Activated T-helper 2 cell treated with anti-CD3 and anti-CD28 coated beads, Interferon-gamma antibody, Interleukin-2, Interleukin-4, amounts not matched to agents 10 μg/mL and 5 μg/mL and 100 μg/mL, durations not matched to agents 14 hours and 24 hours and 36 hours (primary cell): ENCODE results near the gene ZNF267. TPM values are rescaled to one million over a fixed set of nuclear protein-coding genes. Genes with fewer than 3 reads are reported as not detected.
"Not testable (repeated sequence)": the region's sequence is repeated elsewhere in the genome, so short reads cannot be mapped to it uniquely, and the experiment has no call there.

Experiments
- DNase-seq: peaks from one replicate; pipeline ENCODE4 v3.0.0; 2021; ENCODE audit warnings: low spot score
- H3K27ac Mint-ChIP-seq: one replicate; pipeline ENCODE4 v1.8.0; 2021; ENCODE audit warnings: mixed read lengths
- H3K27me3 Mint-ChIP-seq: one replicate; pipeline ENCODE4 v1.8.0; 2021; ENCODE audit warnings: low read depth, mixed read lengths
- H3K36me3 Mint-ChIP-seq: one replicate; pipeline ENCODE4 v1.8.0; 2021; ENCODE audit warnings: low read depth, mixed read lengths
- H3K4me1 Mint-ChIP-seq: one replicate; pipeline ENCODE4 v1.8.0; 2021; ENCODE audit warnings: low read depth, mixed read lengths
- H3K4me3 Mint-ChIP-seq: one replicate; pipeline ENCODE4 v1.8.0; 2021; ENCODE audit warnings: low read depth, mild to moderate bottlenecking, moderate library complexity, mixed read lengths
- H3K9me3 Mint-ChIP-seq: one replicate; pipeline ENCODE4 v1.8.0; 2021; ENCODE audit warnings: mixed read lengths
- intact Hi-C: fragments of 100-400 bp; cut with micrococcal nuclease; formaldehyde crosslinking; loops from one replicate; pipeline ENCODE4 v1.15.1; 2023
- total RNA-seq: library from RNA; stranded (reverse); gene quantifications from 2 replicates; pipeline ENCODE4 v1.2.3, GENCODE V29; 2022

The ZNF267 gene
- total RNA-seq, result 58.5 and 68.5 TPM in 2 replicates

DNA sequence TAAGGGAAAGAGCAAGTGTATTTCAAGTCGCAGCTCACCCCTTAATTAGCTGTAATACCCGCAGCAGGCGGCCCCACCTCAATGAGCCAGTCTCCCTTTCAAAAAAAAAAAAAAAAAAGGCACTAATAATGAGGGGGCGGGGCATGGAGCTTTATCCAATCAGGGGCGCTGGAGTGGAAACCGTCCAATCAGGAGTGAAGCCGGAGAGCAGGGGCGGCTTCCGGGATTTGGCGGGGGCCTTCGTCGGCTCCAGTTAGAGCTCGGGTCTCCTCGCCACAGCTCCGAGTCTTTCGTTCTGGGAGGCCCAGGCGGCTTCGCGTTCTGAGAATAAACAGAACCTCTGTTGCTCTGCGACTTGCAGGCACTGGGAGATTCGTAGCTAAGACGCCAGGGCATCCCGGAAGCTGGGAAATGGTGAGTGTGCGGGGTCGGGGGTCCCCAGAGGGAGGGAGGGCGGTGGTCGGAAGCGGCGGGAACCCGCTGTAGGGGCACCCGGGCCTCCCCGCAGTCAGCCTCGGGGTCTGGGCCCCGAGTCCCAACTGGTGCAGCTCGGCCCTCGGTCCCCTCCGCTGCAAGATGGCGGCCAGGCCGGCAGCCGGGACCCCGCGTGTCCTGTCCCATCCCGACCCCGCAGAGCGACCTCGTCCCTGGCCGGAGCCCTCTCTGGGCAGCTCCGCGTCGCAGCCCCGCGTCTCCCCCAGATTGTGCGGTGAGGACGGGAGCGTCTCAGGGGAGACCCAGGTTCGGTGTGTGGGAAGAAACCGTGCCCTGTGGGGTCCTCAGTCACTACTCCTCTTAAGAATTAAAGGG is at the start of gene ZNF267:
TSS of gene ZNF267 (plus strand) at position 252 of the 810 bp plus-strand sequence. CDS start at position 412, 160 bp downstream.
- peaks cover 10% of the 10 kb centered on the region for H3K9me3 Mint-ChIP-seq
- H3K27me3 Mint-ChIP-seq, result no peaks in the 10 kb centered on the region
- H3K36me3 Mint-ChIP-seq, result peaks cover 51% of the 10 kb centered on the region
- peak within 1 kb of the TSS; percentile 99 for H3K4me3 Mint-ChIP-seq
- DNase-seq, result peak; percentile 90
- peaks cover 61% of the 10 kb centered on the region for H3K4me1 Mint-ChIP-seq
- peak within 1 kb of the TSS; percentile 98 for H3K27ac Mint-ChIP-seq
- intact Hi-C loops, result loop anchor here (10.0 kb wide), 1 partner anchor 769 kb away; the partner anchor contains the start of gene BCKDK

DNA sequence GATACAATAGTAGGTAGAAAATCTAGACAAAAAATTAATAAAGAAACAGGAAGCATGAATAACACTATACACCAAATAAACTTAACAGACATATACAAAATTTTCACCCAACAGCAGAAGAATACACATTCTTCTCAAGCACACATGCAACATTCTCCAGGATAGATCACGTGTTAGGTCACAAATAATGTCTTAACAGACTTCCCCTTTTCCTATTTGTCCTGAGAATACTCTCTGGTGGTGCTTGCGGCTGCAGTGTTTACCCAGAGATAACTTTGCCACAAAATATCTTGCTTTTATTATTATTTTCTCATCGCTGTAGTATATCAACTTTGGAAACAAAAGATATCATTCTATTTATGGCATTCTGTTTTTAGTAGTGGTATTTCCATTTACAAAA is 40.6 kb upstream of the ZNF267 start:
- H3K36me3 Mint-ChIP-seq, result no peaks in the 10 kb centered on the region
- intact Hi-C loops, result no loop called here
- H3K9me3 Mint-ChIP-seq, result peaks cover 27% of the 10 kb centered on the region
- H3K27me3 Mint-ChIP-seq, result no peaks in the 10 kb centered on the region
- no peak for DNase-seq
- no peaks in the 10 kb centered on the region for H3K4me1 Mint-ChIP-seq
- no peak overlapping the region for H3K4me3 Mint-ChIP-seq
- no peak overlapping the region for H3K27ac Mint-ChIP-seq

DNA sequence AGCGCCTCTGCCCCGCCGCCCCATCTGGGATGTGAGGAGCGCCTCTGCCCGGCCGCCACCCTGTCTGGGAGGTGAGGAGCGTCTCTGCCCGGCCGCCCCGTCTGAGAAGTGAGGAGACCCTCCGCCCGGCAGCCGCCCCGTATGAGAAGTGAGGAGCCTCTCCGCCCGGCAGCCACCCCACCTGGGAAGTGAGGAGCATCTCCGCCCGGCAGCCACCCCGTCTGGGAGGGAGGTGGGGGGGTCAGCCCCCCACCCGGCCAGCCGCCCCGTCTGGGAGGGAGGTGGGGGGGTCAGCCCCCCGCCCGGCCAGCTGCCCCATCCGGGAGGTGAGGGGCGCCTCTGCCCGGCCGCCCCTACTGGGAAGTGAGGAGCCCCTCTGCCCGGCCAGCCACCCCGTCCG is 37.2 kb upstream of the ZNF267 start:
- peaks cover 38% of the 10 kb centered on the region for H3K9me3 Mint-ChIP-seq
- H3K36me3 Mint-ChIP-seq, intact Hi-C loops, H3K4me1 Mint-ChIP-seq, H3K27ac Mint-ChIP-seq, DNase-seq, H3K4me3 Mint-ChIP-seq, H3K27me3 Mint-ChIP-seq: not testable (repeated sequence)

DNA sequence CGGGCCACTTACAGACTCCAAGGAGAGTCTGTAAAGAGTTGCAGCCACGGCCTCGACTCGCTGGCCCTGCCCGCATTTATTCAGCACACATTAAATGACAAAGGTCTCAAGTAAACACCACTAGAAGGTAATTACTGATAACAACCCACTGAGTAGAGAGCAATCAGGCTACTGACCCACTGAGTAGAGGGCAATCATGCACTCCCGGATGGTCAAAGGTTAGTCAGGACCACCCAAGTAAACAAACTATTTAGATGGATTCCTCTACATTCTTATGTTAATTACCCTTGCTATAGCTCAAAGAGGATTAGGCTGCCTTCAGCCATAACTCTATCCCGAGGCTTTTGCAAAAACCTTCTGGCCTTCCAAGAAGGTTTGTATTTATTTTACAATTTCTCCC is 30.7 kb upstream of the ZNF267 start:
- Mint-ChIP-seq H3K36me3 (no peaks in the 10 kb centered on the region), H3K4me3 (no peak overlapping the region), H3K4me1 (no peaks in the 10 kb centered on the region), H3K27ac (no peak overlapping the region), H3K9me3 (peaks cover 46% of the 10 kb centered on the region), H3K27me3 (no peaks in the 10 kb centered on the region)
- no peak for DNase-seq
- intact Hi-C loops, result no loop called here

DNA sequence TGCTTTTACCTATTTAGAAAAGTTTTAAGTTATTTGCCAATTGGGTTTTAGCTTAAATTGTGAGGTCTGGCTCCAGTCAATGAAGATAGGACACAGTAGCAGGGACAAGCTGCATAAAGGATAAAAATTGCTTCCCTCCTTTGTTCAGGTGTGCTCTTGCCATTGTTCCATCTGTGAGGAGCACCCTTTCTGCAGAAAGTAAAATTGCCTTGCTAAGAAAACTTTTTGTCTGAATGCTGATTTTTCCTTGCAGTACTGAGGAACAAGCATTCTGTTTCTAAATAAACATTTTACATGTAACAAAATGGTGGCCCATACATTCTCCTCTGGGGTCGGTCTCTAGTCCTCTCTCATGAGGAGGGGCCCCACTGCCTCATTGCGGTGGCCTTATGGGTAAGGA is 25.0 kb upstream of the ZNF267 start:
- DNase-seq, H3K27me3 Mint-ChIP-seq, H3K4me1 Mint-ChIP-seq, H3K4me3 Mint-ChIP-seq, intact Hi-C loops, H3K36me3 Mint-ChIP-seq, H3K27ac Mint-ChIP-seq: not testable (repeated sequence)
- peaks cover 57% of the 10 kb centered on the region for H3K9me3 Mint-ChIP-seq

DNA sequence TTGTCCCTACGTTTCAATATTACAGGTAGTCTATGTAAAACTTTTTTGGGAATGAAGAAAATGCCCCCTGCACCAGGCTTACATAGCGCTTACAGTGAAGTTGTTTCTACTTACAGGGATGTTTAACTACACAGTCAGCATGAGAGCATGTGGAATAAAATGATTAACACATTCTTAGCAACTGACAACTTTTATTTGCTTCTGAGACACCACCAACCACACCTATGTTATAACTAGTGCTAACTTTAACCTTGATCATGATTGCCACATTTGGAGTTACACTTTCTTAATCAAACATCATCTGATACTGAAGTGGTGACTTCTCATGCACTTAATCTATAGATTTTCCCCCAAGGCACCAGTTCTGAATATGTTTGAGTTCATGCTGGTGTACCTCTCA is 20.3 kb upstream of the ZNF267 start:
- Mint-ChIP-seq H3K36me3 (peaks cover 4% of the 10 kb centered on the region), H3K27me3 (peaks cover 23% of the 10 kb centered on the region), H3K4me3 (no peak overlapping the region), H3K9me3 (peaks cover 28% of the 10 kb centered on the region), H3K27ac (no peak overlapping the region), H3K4me1 (no peaks in the 10 kb centered on the region)
- intact Hi-C loops, result no loop called here
- no peak for DNase-seq

DNA sequence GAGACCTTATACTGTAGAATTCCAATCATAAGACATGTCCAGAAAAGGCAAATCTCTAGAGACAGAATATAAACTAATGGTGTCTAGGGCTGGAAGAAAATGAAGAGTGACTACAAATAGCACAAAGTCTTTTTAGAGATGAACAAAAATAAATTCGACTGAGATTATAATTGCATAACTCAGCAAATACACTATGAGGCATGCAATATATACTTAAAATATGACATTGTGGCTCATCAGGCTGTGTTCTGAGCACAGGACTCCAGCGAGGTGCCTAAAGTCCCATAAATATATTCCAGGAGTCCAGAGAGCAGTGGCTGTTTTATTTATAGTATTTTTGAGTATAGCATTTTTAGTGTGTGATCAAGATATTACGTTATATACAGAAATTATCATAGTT is 13.1 kb upstream of the ZNF267 start:
- no peak overlapping the region for H3K4me3 Mint-ChIP-seq
- no peak for DNase-seq
- H3K4me1 Mint-ChIP-seq, result peaks cover 23% of the 10 kb centered on the region
- H3K27me3 Mint-ChIP-seq, result peaks cover 26% of the 10 kb centered on the region
- no peak overlapping the region for H3K27ac Mint-ChIP-seq
- H3K36me3 Mint-ChIP-seq, result no peaks in the 10 kb centered on the region
- intact Hi-C loops, result no loop called here
- H3K9me3 Mint-ChIP-seq, result no peaks in the 10 kb centered on the region

DNA sequence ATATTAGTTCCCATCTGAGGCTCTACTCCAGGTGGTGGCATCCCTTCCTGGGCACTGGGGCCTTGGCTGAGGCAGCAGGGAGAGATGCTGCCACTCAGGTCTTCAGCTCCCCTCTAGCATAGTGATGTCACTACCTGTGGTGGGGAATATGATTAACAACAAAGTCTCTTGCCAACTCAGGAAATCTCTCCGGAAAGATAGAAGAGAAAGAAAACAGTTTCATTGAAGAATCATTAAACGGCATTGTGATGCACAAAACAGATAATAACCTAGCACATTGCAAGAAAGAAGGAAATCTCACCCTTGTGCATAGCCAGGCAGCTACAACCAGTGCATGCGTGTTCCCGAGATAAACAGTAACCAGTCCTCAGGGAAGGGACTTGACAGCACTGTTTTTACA is 12.2 kb upstream of the ZNF267 start:
- Mint-ChIP-seq H3K27ac (no peak overlapping the region), H3K9me3 (no peaks in the 10 kb centered on the region), H3K27me3 (peaks cover 19% of the 10 kb centered on the region), H3K4me3 (no peak overlapping the region), H3K4me1 (peaks cover 24% of the 10 kb centered on the region), H3K36me3 (no peaks in the 10 kb centered on the region)
- intact Hi-C loops, result no loop called here
- DNase-seq, result no peak

DNA sequence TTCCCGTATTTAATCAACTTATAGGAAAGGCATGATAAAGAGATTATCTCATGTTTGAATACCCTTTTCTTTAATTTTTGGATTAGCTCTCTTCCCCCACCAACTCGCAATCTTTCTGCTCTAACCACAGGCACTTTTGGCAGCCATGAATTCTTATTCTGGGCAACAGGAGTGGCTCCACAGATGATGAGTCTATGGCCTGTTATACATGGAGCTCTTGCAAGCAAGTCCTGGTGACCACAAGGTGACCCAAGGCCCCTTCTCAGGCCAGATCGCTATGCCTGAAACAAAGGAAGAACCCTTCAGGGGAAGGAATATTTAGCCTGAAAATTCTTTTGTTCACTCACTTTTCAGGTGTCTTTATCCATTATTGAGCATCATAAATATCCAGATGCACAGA is 10.8 kb upstream of the ZNF267 start:
- Mint-ChIP-seq H3K27me3 (peaks cover 11% of the 10 kb centered on the region), H3K9me3 (no peaks in the 10 kb centered on the region), H3K36me3 (no peaks in the 10 kb centered on the region), H3K27ac (no peak overlapping the region), H3K4me3 (no peak overlapping the region), H3K4me1 (peaks cover 27% of the 10 kb centered on the region)
- DNase-seq, result no peak
- intact Hi-C loops, result no loop called here

DNA sequence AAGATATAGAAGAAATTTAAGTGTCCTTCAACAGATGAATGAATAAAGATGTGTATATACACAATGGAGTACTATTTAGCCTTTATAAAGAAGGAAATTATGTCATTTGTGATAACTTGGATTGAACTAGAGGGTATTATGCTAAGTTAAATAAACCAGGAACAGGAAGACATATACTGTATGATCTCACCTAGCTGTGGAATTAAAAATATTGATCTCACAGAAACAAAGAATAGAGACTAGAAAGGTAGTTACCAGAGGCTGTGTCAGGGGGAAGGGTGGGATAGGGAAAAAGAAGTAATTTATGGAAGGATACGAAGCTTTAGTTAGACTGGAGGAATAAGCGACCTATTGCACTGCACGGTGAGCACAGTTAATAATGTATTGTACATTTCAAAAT is 5.4 kb upstream of the ZNF267 start:
- Mint-ChIP-seq H3K27ac (no peak overlapping the region), H3K36me3 (peaks cover 4% of the 10 kb centered on the region), H3K4me1 (peaks cover 47% of the 10 kb centered on the region)

DNA sequence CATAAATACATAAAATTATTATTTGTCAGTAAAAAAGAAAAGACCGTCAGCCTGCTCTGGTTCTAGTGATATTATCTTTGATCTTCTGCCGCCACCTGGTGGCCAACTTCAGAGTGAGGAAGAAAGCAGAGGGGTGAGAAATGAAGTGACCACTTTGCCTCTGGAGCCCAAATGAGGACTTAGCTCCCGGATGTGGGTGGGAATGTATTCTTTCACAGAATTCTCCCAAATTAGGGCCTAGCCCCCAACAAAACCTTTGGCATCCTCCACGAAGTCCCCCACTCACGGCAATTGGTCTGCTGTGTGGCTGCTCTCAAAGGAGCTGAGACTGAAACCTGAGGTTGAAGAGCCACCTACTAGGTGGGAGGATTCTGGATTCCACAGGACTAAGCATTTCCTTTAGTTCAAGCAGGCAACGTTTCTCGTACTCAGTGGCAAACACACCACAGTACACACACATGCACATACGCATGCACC is 4.9 kb upstream of the ZNF267 start:
- H3K4me3 Mint-ChIP-seq, result peak overlapping the region; percentile 56
- H3K27ac Mint-ChIP-seq, result peak overlapping the region; percentile 96
- peaks cover 5% of the 10 kb centered on the region for H3K9me3 Mint-ChIP-seq
- DNase-seq, result peak; percentile 73
- H3K36me3 Mint-ChIP-seq, result peaks cover 4% of the 10 kb centered on the region
- intact Hi-C loops, result loop anchor here (1.0 to 5.0 kb wide), 7 partner anchors 9 to 881 kb away; partner anchors contain the start of genes ARMC5, HSD3B7, PYCARD and RUSF1
- H3K4me1 Mint-ChIP-seq, result peaks cover 48% of the 10 kb centered on the region
- H3K27me3 Mint-ChIP-seq, result peaks cover 5% of the 10 kb centered on the region

More for the DNA sequence above, 5.4 kb upstream of the ZNF267 start:
- peaks cover 5% of the 10 kb centered on the region for H3K9me3 Mint-ChIP-seq
- intact Hi-C loops, result loop anchor here (2.0 to 5.0 kb wide), 5 partner anchors 155 to 881 kb away; partner anchors contain the start of genes ARMC5, HSD3B7, PYCARD and RUSF1
- no peak overlapping the region for H3K4me3 Mint-ChIP-seq
- DNase-seq, result no peak
- H3K27me3 Mint-ChIP-seq, result peaks cover 5% of the 10 kb centered on the region

DNA sequence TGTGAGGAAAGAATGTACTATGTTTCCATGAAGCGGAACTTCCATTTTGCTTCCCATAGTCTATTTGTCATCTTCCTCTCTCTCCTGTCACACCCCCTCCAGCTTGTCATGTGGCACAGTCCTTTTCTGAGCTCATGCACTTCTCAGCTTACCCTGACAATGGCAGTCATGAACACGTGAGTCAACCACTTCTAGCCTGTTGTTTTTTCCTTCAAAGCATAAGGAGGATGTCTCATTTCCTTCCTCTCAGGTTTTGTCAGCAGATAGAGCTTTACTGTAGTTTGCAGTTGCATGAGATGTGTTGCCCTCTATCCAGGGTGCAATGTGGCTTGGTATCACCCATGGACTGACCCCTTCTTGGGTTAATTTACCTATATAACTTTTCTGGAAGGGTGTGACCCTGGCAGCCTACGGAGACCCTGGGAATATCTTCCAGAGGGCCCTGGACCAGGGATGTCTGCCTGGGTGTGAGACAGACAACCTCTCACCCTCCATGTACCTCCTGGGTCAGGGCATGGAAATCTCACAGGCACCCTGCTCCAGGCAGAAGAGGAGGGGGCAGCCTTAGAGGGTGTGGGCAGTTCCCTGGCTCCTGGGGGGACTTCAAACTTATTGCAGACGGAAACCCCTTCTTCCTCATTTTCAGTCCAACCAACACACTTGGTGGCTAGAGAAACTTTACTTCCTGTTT is 4.0 kb upstream of the ZNF267 start:
- H3K4me3 Mint-ChIP-seq, result peak overlapping the region; percentile 67
- H3K9me3 Mint-ChIP-seq, result peaks cover 5% of the 10 kb centered on the region
- DNase-seq, result peak; percentile 76
- peaks cover 10% of the 10 kb centered on the region for H3K36me3 Mint-ChIP-seq
- peaks cover 49% of the 10 kb centered on the region for H3K4me1 Mint-ChIP-seq
- peak overlapping the region; percentile 96 for H3K27ac Mint-ChIP-seq
- H3K27me3 Mint-ChIP-seq, result peaks cover 5% of the 10 kb centered on the region
- intact Hi-C loops, result loop anchor here (1.0 to 10.0 kb wide), 8 partner anchors 8 to 882 kb away; partner anchors contain the start of genes ARMC5, BCKDK, HSD3B7 and PYCARD

DNA sequence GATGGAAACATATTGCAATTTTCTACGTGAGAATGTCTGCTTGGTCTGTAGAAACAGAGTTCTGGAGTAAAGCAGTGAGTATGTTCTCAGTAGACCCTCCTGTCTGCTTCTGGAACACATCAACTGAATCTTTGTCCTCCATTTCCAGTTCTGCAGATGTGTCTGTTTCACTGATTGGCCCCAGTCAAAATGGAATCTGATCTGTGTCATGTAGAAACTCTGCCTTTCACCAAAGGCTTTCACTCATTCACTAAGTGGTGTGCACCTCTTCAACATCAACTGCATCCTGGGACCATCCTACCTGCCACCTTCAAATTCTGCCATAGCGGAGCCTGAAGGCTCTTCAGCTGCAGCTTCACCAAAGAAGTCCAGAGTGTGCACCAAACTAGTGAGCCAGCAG is 2.8 kb upstream of the ZNF267 start:
- peaks cover 5% of the 10 kb centered on the region for H3K27me3 Mint-ChIP-seq
- peak overlapping the region; percentile 79 for H3K27ac Mint-ChIP-seq
- peaks cover 21% of the 10 kb centered on the region for H3K36me3 Mint-ChIP-seq
- peaks cover 50% of the 10 kb centered on the region for H3K4me1 Mint-ChIP-seq
- H3K9me3 Mint-ChIP-seq, result peaks cover 5% of the 10 kb centered on the region
- no peak overlapping the region for H3K4me3 Mint-ChIP-seq
- intact Hi-C loops, result loop anchor here (10.0 kb wide), 1 partner anchor 766 kb away; the partner anchor contains the start of gene BCKDK
- DNase-seq, result no peak
